Dermis microvascular lymphatic vessel endothelial cell (primary cell): ENCODE results near the gene CDADC1. TPM values are rescaled to one million over a fixed set of nuclear protein-coding genes. Genes with fewer than 3 reads are reported as not detected.

Experiments used
- total RNA-seq: library from RNA; depleted of rRNA; stranded (reverse); fragments of >200 nt; gene quantifications from 2 replicates; pipeline ENCODE4 v1.2.1, GENCODE V29; 2014

Gene CDADC1
- total RNA-seq, 1 donor from 2014 or later, result 1.7 TPM

Other genes starting within 250 kb of the CDADC1 start
- gene MLNR, start 27.6 kb upstream of the CDADC1 start, total RNA-seq, result not detected in 2 replicates
- 5.3 and 7.8 TPM in 2 replicates for gene CAB39L, start 196.1 kb downstream of the CDADC1 start, total RNA-seq
- 4.4 and 5.8 TPM in 2 replicates for gene SETDB2, start 196.3 kb downstream of the CDADC1 start, total RNA-seq
- gene PHF11, start 248.0 kb downstream of the CDADC1 start, total RNA-seq, result 8.7 and 10.2 TPM in 2 replicates